Esophagus muscularis mucosa (tissue), 3 donors: ENCODE measurements around the gene MAL.

ENCODE experiments used
- CTCF ChIP-seq, 3 experiments: fragments of 200-600 bp in 2 of 3; fragments of 450-650 bp in 1 of 3; sonication (generic) in 2 of 3; IDR thresholded peaks; one replicate each; pipeline ENCODE4 v1.5.1; 2017 to 2019; ENCODE audit warnings: antibody characterized with exemption in 3 of 3, mild to moderate bottlenecking in 2 of 3, moderate library complexity in 1 of 3
- POLR2A ChIP-seq: fragments of 450-650 bp; IDR thresholded peaks from one replicate; pipeline ENCODE4 v1.6.1; 2017; ENCODE audit warnings: antibody characterized with exemption, moderate library complexity, mild to moderate bottlenecking, low read depth
- POLR2AphosphoS5 ChIP-seq, 2 donors: sonication (generic); formaldehyde crosslinking; IDR thresholded peaks; one replicate each; pipeline ENCODE4 v1.6.1; 2017; ENCODE audit warnings: antibody characterized with exemption in 2 of 2

GRCh38 chr2:95041060-95041823 is 15.7 kb downstream of the MAL start:
- TF ChIP-seq CTCF (IDR thresholded peaks at IDR 0.05), result no peak
- TF ChIP-seq POLR2AphosphoS5 (IDR thresholded peaks at IDR 0.05), result no peak
- no peak for TF ChIP-seq POLR2A
